ENCODE data around the gene DRC1.

Gene DRC1

DNA sequence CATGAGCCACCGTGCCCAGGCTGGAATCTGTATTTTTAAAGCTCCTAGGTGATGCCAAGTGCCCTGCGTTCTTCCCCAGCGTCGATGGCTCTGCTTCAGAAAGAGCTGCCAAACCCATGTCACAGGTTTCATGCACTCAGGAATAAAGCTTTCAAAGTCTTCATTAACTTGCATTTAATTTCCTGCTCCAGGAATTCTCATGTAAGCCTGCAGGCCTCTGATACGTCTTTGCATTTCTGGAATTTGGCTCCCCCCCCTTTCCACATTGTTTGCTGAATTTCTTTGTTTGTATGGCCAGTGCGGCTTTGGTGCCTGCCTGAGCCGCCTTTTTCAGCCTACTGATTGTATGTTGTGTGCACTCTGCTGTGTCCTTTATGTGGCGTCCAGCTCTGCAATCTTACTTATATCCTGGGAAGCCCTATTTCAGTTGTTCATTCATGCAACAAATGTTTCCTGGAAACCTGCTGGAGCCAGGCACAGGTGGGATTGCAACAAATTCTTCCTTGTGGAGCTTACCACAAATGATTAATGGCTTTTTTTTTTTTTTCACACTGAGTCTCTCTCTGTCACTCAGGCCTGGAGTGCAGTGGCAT, 94.1 kb downstream of the DRC1 start:
- H3K27ac ChIP-seq = no peak overlapping the region
- no peak overlapping the region for H3K9ac ChIP-seq
- H3K4me1 ChIP-seq = peaks cover 0 to 16% (median 9%) of the 10 kb centered on the region in 10 experiments; a peak in 12 of 20 replicates
- no peaks in the 10 kb centered on the region for H3K9me3 ChIP-seq (replicated peaks in 1 of 11)
- no peaks in the 10 kb centered on the region for H3K36me3 ChIP-seq
- H3K4me3 ChIP-seq = no peak overlapping the region
- H3K27me3 ChIP-seq = no peaks in the 10 kb centered on the region
- no peak for TF ChIP-seq Cebpa-rat (IDR thresholded peaks at IDR 0.05)
- H4K20me1 ChIP-seq = no peaks in the 10 kb centered on the region
- no peak overlapping the region for H3K4me2 ChIP-seq

DNA sequence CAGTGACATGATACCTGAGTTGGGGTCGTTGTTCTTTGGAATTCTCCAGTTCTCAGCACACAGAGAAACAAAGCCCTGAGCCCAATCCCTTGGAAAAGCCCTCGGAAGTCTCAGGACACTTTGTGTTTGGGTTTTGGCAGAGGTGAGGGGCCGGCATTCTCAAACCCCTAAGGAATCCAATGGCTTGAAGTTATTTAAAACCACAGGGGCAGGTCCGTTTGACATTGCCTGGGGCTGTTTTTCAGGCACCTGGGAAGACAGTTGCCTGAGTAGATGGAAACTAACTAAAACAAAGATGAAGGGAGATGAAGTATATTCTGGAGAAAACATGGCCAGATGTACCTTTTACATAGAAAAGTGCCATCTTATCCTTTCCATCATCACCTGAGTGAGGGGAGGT, 98.7 kb downstream of the DRC1 start:
- Histone ChIP-seq H3K9me3 (replicated peaks in 1 of 11) (no peaks in the 10 kb centered on the region), H3K4me3 (no peak overlapping the region), H3K4me2 (no peak overlapping the region), H3K27me3 (peaks cover 0 to 17% (median 11%) of the 10 kb centered on the region in 11 experiments; a peak in 10 of 22 replicates), H4K20me1 (no peaks in the 10 kb centered on the region), H3K27ac (no peak overlapping the region), H3K36me3 (no peaks in the 10 kb centered on the region), H3K4me1 (peaks cover 0 to 16% (median 13%) of the 10 kb centered on the region in 10 experiments; a peak in 17 of 20 replicates), H3K9ac (no peak overlapping the region)
- TF ChIP-seq Cebpa-rat (IDR thresholded peaks at IDR 0.05) = no peak

DNA sequence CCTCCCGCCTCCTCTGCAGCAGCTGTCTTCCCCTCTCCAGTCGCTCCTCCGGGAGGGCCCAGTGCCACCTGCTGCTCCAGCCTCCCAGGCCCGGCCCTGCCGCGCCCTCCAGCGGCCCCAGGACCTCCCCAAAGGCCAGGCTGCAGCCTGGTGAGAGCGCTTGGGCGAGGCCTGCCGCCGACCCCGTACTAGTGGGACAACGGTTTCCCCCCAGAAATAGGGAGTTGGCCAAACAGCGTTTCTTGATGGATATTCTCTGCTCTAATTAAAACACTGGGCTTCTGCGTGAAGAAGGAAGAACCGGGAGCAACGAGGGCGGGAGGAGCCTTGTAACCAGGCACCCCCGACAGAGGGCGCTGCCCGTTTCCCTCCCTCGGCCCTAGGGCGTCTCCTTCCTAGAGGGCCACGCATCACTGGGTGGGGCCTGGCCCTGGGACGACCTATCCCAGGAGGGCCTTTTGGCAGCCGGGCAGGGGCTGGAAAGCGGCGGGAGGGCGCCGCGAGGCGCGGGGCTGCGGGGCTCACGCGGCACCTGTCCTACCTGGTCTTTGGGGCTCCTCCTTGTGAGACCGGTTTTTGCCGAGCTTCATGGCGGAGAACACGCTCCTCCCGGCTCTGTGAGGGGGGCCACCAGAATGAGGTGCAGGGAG, 101.6 kb downstream of the DRC1 start:
- Histone ChIP-seq H3K4me3 (peak overlapping the region; percentile 51 to 70 (median 56)), H3K4me1 (peaks cover 0 to 18% (median 14%) of the 10 kb centered on the region in 10 experiments; a peak in 17 of 20 replicates), H3K9me3 (replicated peaks in 1 of 11) (no peaks in the 10 kb centered on the region), H3K27ac (peak overlapping the region in 6 of 11 experiments; percentile 17 to 49 (median 38); a peak in 9 of 22 replicates), H3K9ac (peak overlapping the region; percentile 42 to 65 (median 61); a peak in 21 of 22 replicates), H3K27me3 (peaks cover 0 to 17% (median 11%) of the 10 kb centered on the region in 11 experiments; a peak in 10 of 22 replicates), H3K36me3 (no peaks in the 10 kb centered on the region), H3K4me2 (peak overlapping the region; percentile 82 to 91 (median 86)), H4K20me1 (no peaks in the 10 kb centered on the region)
- TF ChIP-seq Cebpa-rat (IDR thresholded peaks at IDR 0.05) = no peak

DNA sequence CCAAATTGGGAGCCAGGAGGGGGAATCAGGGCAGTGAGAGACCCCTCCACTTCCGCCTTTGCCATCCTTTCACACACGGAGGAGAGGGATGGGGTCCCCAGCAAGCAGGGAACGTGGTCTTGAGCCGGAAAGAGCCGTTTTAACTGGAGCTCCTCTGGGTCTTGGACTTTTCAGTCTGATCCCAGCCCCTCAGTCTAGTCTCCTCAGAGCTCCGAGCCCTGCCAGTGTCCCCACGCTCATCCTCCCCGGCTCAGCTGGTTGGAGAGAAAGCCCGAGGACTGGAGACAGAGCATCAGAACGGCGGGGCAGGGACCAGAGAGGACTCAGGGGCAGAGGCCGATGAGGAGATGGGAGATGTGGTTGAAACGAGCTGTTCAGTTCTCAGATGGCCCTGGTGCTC, 102.3 kb downstream of the DRC1 start:
- Histone ChIP-seq H3K4me3 (peak overlapping the region; percentile 51 to 70 (median 56)), H3K4me1 (peaks cover 0 to 18% (median 14%) of the 10 kb centered on the region in 10 experiments; a peak in 17 of 20 replicates), H3K27me3 (peaks cover 0 to 17% (median 11%) of the 10 kb centered on the region in 11 experiments; a peak in 10 of 22 replicates), H3K4me2 (peak overlapping the region; percentile 82 to 91 (median 86)), H4K20me1 (no peaks in the 10 kb centered on the region), H3K27ac (peak overlapping the region in 6 of 11 experiments; percentile 17 to 49 (median 38); a peak in 7 of 22 replicates), H3K9ac (peak overlapping the region in 10 of 11 experiments; percentile 42 to 65 (median 60); a peak in 17 of 22 replicates), H3K9me3 (replicated peaks in 1 of 11) (no peaks in the 10 kb centered on the region), H3K36me3 (no peaks in the 10 kb centered on the region)
- TF ChIP-seq Cebpa-rat (IDR thresholded peaks at IDR 0.05) = no peak

DNA sequence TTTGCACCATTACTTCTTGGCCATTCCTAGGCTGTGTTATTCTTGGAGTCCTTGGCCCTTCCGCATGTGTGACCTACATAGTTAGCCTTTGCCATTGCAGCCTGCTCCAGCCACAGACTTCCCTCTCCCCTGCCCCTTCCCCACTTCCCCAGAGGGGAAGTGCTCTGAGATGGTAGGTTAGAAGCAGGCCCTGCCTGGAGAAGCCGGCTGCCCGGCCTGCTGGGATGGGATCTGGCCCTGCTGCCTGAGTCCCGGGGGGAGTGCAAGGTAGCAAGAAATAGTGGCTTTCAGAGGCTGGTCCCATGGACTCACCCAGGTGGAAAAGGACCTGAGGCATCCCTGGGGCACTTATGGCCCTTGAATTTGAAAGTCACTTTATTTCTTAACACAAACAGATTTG, 104.6 kb downstream of the DRC1 start:
- TF ChIP-seq Cebpa-rat (IDR thresholded peaks at IDR 0.05) = no peak
- Histone ChIP-seq H3K27me3 (peaks cover 0 to 17% (median 11%) of the 10 kb centered on the region in 11 experiments; a peak in 10 of 22 replicates), H3K4me3 (no peak overlapping the region), H3K4me2 (no peak overlapping the region), H3K27ac (no peak overlapping the region), H3K9ac (no peak overlapping the region), H4K20me1 (no peaks in the 10 kb centered on the region), H3K4me1 (peaks cover 0 to 28% (median 20%) of the 10 kb centered on the region in 10 experiments; a peak in 17 of 20 replicates), H3K36me3 (no peaks in the 10 kb centered on the region), H3K9me3 (replicated peaks in 1 of 11) (no peaks in the 10 kb centered on the region)

Measured in BLaER1 treated with 17β-estradiol and CSF1 and Interleukin-3, amounts not matched to agents 10 nM and 100 nM (cell line).